ENCODE data around the gene LAPTM5.

Gene LAPTM5

GRCh38 chr1:30732277-30732996, 25.1 kb downstream of the LAPTM5 start:
- TF ChIP-seq ZNF274 (IDR thresholded peaks at IDR 0.05; ENCODE audit: low read depth, low read length): no peak
- H3K4me3 ChIP-seq (ENCODE audit: low read length): no peak overlapping the region

GRCh38 chr1:30731806-30732276, 25.7 kb downstream of the LAPTM5 start:
- H3K4me3 ChIP-seq (ENCODE audit: low read length): no peak overlapping the region

GRCh38 chr1:30731109-30731805, 26.3 kb downstream of the LAPTM5 start:
- no peak for TF ChIP-seq ZNF274 (IDR thresholded peaks at IDR 0.05; ENCODE audit: low read depth, low read length)
- H3K4me3 ChIP-seq (ENCODE audit: low read length): no peak overlapping the region

More at GRCh38 chr1:30731806-30732276, 25.7 kb downstream of the LAPTM5 start:
- no peak for TF ChIP-seq ZNF274 (IDR thresholded peaks at IDR 0.05; ENCODE audit: low read depth, low read length)

- H3K4me3 ChIP-seq (ENCODE audit: low read length): no peak overlapping the region
- no peak for TF ChIP-seq ZNF274 (IDR thresholded peaks at IDR 0.05; ENCODE audit: low read depth, low read length)
Observed at GRCh38 chr1:30730346-30731108, 27.0 kb downstream of the LAPTM5 start.

- TF ChIP-seq ZNF274 (IDR thresholded peaks at IDR 0.05; ENCODE audit: low read depth, low read length): no peak
- no peak overlapping the region for H3K4me3 ChIP-seq (ENCODE audit: low read length)
Observed at GRCh38 chr1:30729901-30730300, 27.7 kb downstream of the LAPTM5 start.

- no peak for TF ChIP-seq ZNF274 (IDR thresholded peaks at IDR 0.05; ENCODE audit: low read depth, low read length)
- no peak overlapping the region for H3K4me3 ChIP-seq (ENCODE audit: low read length)
Observed at GRCh38 chr1:30728832-30729638, 28.5 kb downstream of the LAPTM5 start.

- H3K4me3 ChIP-seq (ENCODE audit: low read length): no peak overlapping the region
- TF ChIP-seq ZNF274 (IDR thresholded peaks at IDR 0.05; ENCODE audit: low read depth, low read length): no peak
Observed at GRCh38 chr1:30728340-30728739, 29.2 kb downstream of the LAPTM5 start.

GRCh38 chr1:30727824-30728223, 29.8 kb downstream of the LAPTM5 start:
- no peak for TF ChIP-seq ZNF274 (IDR thresholded peaks at IDR 0.05; ENCODE audit: low read depth, low read length)
- H3K4me3 ChIP-seq (ENCODE audit: low read length): no peak overlapping the region

- H3K4me3 ChIP-seq (ENCODE audit: low read length): no peak overlapping the region
- no peak for TF ChIP-seq ZNF274 (IDR thresholded peaks at IDR 0.05; ENCODE audit: low read depth, low read length)
Observed at GRCh38 chr1:30726773-30727684, 30.5 kb downstream of the LAPTM5 start.

GRCh38 chr1:30726236-30726635, 31.3 kb downstream of the LAPTM5 start:
- no peak overlapping the region for H3K4me3 ChIP-seq (ENCODE audit: low read length)
- TF ChIP-seq ZNF274 (IDR thresholded peaks at IDR 0.05; ENCODE audit: low read depth, low read length): no peak

GRCh38 chr1:30725450-30726095, 32.0 kb downstream of the LAPTM5 start:
- TF ChIP-seq ZNF274 (IDR thresholded peaks at IDR 0.05; ENCODE audit: low read depth, low read length): no peak
- H3K4me3 ChIP-seq (ENCODE audit: low read length): no peak overlapping the region

GRCh38 chr1:30724655-30725421, 32.7 kb downstream of the LAPTM5 start:
- no peak for TF ChIP-seq ZNF274 (IDR thresholded peaks at IDR 0.05; ENCODE audit: low read depth, low read length)
- H3K4me3 ChIP-seq (ENCODE audit: low read length): no peak overlapping the region

Data from GM08714 (cell line).